Tibial nerve (tissue), 4 donors: Measurements from ENCODE around the gene CORO2B. TPM values are rescaled to one million over a fixed set of nuclear protein-coding genes. Genes with fewer than 3 reads are reported as not detected.

Source experiments
- DNase-seq, 2 donors: peaks; one replicate each; pipeline ENCODE4 v3.0.0-alpha.2; 2019; ENCODE audit warnings: low spot score in 2 of 2
- H3K27ac ChIP-seq, 4 donors: fragments of 200-600 bp; sonication (generic) in 3 of 4; one replicate each; pipeline ENCODE4 v1.5.1; 2017 to 2019; ENCODE audit warnings: mild to moderate bottlenecking in 1 of 4
- H3K27me3 ChIP-seq, 2 donors: fragments of 200-600 bp; sonication (generic) in 1 of 2; one replicate each; pipeline versions ENCODE4 v1.5.1 to v1.6.0; 2017 to 2019
- H3K36me3 ChIP-seq, 3 donors: fragments of 200-600 bp; sonication (generic); one replicate each; pipeline ENCODE4 v1.5.1; 2018 to 2019
- H3K4me1 ChIP-seq, 4 donors: fragments of 200-600 bp; sonication (generic) in 3 of 4; one replicate each; pipeline ENCODE4 v1.5.1; 2017 to 2019
- H3K4me3 ChIP-seq, 4 donors: fragments of 200-600 bp; sonication (generic) in 3 of 4; one replicate each; pipeline ENCODE4 v1.5.1; 2017 to 2019; ENCODE audit warnings: mild to moderate bottlenecking in 1 of 4, moderate library complexity in 1 of 4
- H3K9me3 ChIP-seq, 4 donors: fragments of 200-600 bp; sonication (generic) in 3 of 4; one replicate each; pipeline ENCODE4 v1.5.1; 2017 to 2019
- CTCF ChIP-seq, 5 experiments: fragments of 200-600 bp in 3 of 5; fragments of 450-650 bp in 2 of 5; sonication (generic) in 3 of 5; IDR thresholded peaks; one replicate each; pipeline ENCODE4 v1.5.1; 2016 to 2019; ENCODE audit warnings: antibody characterized with exemption in 5 of 5, mild to moderate bottlenecking in 3 of 5, moderate library complexity in 2 of 5
- EP300 ChIP-seq, 2 donors: sonication (generic); formaldehyde crosslinking; IDR thresholded peaks; one replicate each; pipeline ENCODE4 v1.6.1; 2017; ENCODE audit warnings: antibody characterized with exemption in 2 of 2, mild to moderate bottlenecking in 1 of 2
- POLR2A ChIP-seq, 2 donors: fragments of 450-650 bp; IDR thresholded peaks; one replicate each; pipeline ENCODE4 v1.6.1; 2017; ENCODE audit warnings: antibody characterized with exemption in 2 of 2, mild to moderate bottlenecking in 2 of 2, moderate library complexity in 2 of 2
- WGBS, 2 donors: methylation state at CpG; one replicate each; pipeline ENCODE4 v1.1.5; 2018; 5-methylcytosine and 5-hydroxymethylcytosine counted together
- total RNA-seq, 4 donors: library from RNA; depleted of rRNA; stranded (reverse); fragments of >200 nt; gene quantifications; one replicate each; pipeline ENCODE4 v1.1.0, GENCODE V29; 2016

The CORO2B gene
- total RNA-seq, 4 donors from 2014 or later, result 6.3 to 12.6 (median 9.6) TPM

GRCh38 chr15:68550498-68551295 lies 28.1 kb upstream of the CORO2B start:
- peaks cover 0 to 6% of the 10 kb centered on the region in 2 donors for H3K27me3 ChIP-seq
- DNase-seq, result peak; percentile 80 to 94
- H3K4me3 ChIP-seq, result no peak overlapping the region
- peaks cover 0 to 8% (median 0%) of the 10 kb centered on the region in 4 donors for H3K4me1 ChIP-seq
- 42 to 44% methylated on average over 19 of the region's 20 CpGs for WGBS, 2 donors
- TF ChIP-seq POLR2A (IDR thresholded peaks at IDR 0.05) (no peak), CTCF (IDR thresholded peaks at IDR 0.05) (peak; percentile 85 to 93 (median 90))
- no peaks in the 10 kb centered on the region for H3K36me3 ChIP-seq
- no peak overlapping the region for H3K27ac ChIP-seq
- H3K9me3 ChIP-seq, result no peaks in the 10 kb centered on the region

- 74 to 80% methylated on average over 5 of the region's 5 CpGs for WGBS, 2 donors
- Histone ChIP-seq H3K27me3 (peaks cover 0 to 6% of the 10 kb centered on the region in 2 donors), H3K27ac (no peak overlapping the region), H3K36me3 (no peaks in the 10 kb centered on the region), H3K9me3 (no peaks in the 10 kb centered on the region), H3K4me3 (no peak overlapping the region), H3K4me1 (peaks cover 0 to 8% (median 0%) of the 10 kb centered on the region in 4 donors)
- TF ChIP-seq POLR2A (IDR thresholded peaks at IDR 0.05) (no peak), EP300 (IDR thresholded peaks at IDR 0.05) (no peak)
- DNase-seq, result no peak
Observed at GRCh38 chr15:68551296-68551635, 27.5 kb upstream of the CORO2B start.

GRCh38 chr15:68552344-68552743 lies 26.4 kb upstream of the CORO2B start:
- H3K27ac ChIP-seq, result no peak overlapping the region
- peaks cover 0 to 6% of the 10 kb centered on the region in 2 donors for H3K27me3 ChIP-seq
- peaks cover 0 to 8% (median 0%) of the 10 kb centered on the region in 4 donors for H3K4me1 ChIP-seq
- WGBS, 2 donors, result 46 to 50% methylated on average over 6 of the region's 6 CpGs
- TF ChIP-seq EP300 (IDR thresholded peaks at IDR 0.05), result no peak
- no peak for TF ChIP-seq CTCF (IDR thresholded peaks at IDR 0.05)
- TF ChIP-seq POLR2A (IDR thresholded peaks at IDR 0.05), result no peak
- H3K4me3 ChIP-seq, result no peak overlapping the region
- DNase-seq, result no peak
- no peaks in the 10 kb centered on the region for H3K9me3 ChIP-seq
- no peaks in the 10 kb centered on the region for H3K36me3 ChIP-seq

- no peak for DNase-seq
- TF ChIP-seq EP300 (IDR thresholded peaks at IDR 0.05) (no peak), POLR2A (IDR thresholded peaks at IDR 0.05) (no peak), CTCF (IDR thresholded peaks at IDR 0.05) (no peak)
- WGBS, 2 donors, result 32% methylated on average over 6 of the region's 6 CpGs
Observed at GRCh38 chr15:68552773-68553172, 26.0 kb upstream of the CORO2B start.

GRCh38 chr15:68553314-68553993 lies 25.3 kb upstream of the CORO2B start:
- 75 to 76% methylated on average over 8 of the region's 8 CpGs for WGBS, 2 donors

More at GRCh38 chr15:68552773-68553172, 26.0 kb upstream of the CORO2B start:
- Histone ChIP-seq H3K27me3 (peaks cover 0 to 6% of the 10 kb centered on the region in 2 donors), H3K4me1 (peaks cover 0 to 8% (median 0%) of the 10 kb centered on the region in 4 donors), H3K36me3 (no peaks in the 10 kb centered on the region), H3K9me3 (no peaks in the 10 kb centered on the region), H3K4me3 (no peak overlapping the region), H3K27ac (no peak overlapping the region)

More at GRCh38 chr15:68553314-68553993, 25.3 kb upstream of the CORO2B start:
- peaks cover 0 to 8% (median 0%) of the 10 kb centered on the region in 4 donors for H3K4me1 ChIP-seq
- peaks cover 0 to 6% of the 10 kb centered on the region in 2 donors for H3K27me3 ChIP-seq
- DNase-seq, result no peak
- no peaks in the 10 kb centered on the region for H3K36me3 ChIP-seq
- H3K9me3 ChIP-seq, result no peaks in the 10 kb centered on the region
- no peak overlapping the region for H3K27ac ChIP-seq
- no peak overlapping the region for H3K4me3 ChIP-seq
- TF ChIP-seq EP300 (IDR thresholded peaks at IDR 0.05) (no peak), CTCF (IDR thresholded peaks at IDR 0.05) (no peak), POLR2A (IDR thresholded peaks at IDR 0.05) (no peak)
